Activated CD8-positive, alpha-beta memory T cell treated with anti-CD3 and anti-CD28 coated beads, Interleukin-2, amount 50 U/mL, for 1 hour (primary cell): ENCODE data around the gene MORC2.
A peak's percentile ranks its signal among the peaks of the same experiment; 100 is the strongest.

Experiments used
- DNase-seq: peaks from one replicate; pipeline ENCODE4 v3.0.0-alpha.2; 2020; ENCODE audit errors: extremely low read depth

Gene MORC2

DNA sequence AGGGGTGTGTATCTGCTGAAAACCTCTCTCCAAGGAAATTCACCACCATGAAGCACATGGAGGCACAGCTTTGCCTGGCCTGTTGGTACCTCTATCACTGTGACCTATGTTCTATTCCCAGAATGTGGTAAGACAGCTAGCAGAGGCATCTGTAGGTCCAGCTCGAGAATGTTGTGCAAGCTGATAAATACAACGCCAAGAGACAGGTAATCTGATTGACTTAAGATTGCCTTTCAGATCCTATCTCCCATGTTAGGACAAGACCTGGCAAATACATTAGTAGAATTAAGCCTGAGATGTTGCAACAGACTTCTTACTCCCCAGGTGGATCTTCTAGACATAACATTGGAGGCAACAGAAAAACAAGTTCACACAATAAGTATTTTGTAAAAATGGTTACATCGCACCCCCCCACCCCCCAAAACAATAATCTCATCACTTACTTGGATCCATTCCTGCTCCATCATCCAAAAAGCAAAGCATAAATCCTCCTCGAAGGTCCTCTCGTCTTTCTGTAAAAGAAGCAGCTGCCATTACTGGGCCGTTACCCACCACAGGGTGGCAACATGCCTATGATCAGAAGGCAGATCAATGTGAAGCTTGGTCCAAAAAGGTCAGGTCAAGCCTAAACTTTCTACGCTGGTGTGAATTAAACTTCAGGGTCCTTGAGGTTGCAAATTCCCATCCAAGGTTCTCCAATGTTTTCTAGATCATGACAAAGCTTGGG, 18.5 kb downstream of the MORC2 start:
- no peak for DNase-seq

DNA sequence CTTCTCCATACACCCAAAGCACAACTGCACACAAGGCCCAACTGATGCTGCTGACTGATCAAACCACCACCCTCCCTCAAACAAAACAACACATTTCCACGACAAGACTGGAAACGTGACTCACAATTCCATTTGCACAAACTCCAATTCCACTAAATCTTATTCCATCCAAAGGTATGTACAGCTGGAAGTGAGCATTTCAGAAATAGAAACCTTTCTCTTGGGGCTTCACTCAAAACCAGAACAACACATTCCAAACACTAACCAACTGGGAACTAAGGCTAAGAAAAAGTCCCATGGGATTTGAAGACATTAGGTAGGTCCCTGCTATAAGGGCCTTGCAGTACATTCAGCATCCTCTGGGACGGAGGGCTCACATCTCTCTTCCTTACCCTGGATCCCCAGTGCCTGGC, 19.6 kb downstream of the MORC2 start:
- DNase-seq: no peak

DNA sequence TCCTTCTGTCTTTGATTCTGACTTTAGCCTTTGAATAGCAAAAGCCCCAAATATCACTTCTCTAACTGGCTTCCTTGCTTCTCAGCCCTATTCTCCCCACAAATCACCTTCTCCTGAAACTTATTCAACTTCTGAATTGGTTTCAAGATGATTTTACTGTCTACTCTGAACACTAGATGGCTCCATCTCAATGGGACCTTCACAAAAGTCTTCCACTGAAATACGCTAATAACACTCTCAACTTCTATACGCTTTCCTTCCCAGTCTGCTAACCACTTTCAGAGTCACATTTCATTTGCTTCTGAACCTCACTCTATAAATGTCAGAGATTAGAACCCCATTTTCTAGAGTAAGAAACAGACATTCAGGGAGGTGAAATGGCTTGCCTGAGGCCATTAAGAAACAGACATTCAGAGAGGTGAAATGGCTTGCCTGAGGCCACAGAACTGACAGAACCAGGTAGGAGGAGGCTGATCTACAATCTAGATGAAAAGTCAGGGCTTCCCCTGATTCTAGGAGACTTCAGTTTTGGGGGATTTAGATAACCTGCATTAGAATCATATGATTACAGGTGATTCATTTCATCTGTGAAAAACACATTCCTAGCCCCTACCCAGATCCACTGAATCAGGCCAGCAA, 20.6 kb downstream of the MORC2 start:
- DNase-seq: no peak

DNA sequence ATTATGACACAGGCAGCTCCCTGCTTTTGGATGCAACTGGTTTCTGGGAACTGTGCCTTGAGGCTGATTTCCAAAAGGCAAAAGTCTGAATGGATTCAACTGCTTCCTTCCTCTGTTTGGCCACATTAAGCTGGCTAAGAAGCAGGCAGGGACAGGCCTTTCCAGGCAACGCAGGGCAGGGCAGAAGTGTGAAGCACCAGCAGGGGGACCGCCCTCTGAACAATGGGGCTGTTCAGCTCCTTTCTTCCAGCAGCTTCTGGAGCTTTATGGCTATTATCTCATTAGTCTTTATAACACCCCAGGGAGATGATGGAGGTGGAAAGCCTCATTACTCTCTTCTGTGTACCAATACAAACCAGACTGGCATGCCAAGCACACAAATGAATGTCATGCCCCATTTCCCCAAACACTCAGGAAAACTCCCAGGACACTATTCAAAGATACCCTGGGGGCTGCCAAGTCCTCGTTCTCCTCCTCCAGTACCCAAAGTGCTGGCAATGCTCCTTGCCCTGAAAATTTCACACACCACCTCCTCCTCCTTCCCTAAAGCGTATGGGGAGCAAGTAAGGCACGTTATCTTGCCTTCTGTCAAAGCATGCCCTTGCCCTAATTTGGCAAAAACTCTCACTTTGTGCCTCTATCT, 21.3 kb downstream of the MORC2 start:
- no peak for DNase-seq

DNA sequence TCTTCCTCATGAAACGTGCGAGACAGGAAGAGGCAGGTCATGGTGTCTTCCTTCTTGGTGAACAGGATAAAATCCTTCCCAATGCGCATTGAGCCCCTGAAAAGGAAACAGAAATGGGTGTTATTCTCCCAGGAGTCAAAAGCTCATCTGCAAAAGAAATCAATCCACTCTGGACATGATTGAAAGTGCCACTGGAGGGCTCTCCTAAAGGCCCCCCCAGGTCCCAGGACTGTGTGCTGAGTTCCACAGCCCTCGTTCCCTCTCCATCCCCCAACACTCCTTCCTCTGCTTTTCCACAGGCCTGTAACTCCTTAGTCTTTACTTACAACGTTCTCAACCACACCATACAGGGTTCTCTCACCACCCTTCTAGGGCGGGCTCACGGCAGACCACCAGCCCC, 22.2 kb downstream of the MORC2 start:
- no peak for DNase-seq

DNA sequence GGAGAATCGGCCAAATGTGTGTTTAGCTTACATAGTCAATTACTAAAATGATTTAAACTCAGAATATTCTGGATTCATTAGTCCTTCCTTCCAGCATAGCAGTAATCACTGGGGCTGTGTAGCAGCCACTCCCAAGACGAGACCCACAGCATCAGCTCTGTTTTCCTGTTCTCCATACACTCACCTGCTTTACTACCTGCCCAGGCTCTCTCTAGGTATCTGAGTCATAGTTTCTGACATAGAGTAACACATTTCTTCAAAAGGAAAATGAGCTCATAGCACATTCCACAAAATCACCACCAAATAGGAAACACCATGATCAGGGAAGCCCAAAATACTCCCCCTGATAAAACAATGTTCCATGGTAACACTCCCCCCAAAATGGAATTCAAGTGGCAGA, 22.9 kb downstream of the MORC2 start:
- DNase-seq: no peak

DNA sequence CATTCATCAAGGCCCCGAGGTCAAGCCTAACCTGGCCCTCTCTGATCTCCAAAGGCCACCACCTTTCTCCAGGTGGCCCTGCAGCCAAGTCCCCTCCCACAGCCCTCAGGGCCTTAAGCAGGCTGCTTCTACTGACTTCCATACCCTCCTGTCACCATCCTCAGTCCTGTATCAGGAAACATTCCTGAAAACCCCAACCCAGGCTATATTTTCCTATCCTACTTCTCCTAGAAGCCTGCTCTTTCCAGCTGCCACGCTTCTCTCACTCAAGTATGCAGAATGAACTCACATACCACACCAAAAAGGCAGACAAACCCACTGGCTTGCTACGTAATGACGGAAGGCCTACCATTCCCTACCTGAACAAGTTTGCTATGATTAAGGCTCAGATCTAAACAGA, 23.6 kb downstream of the MORC2 start:
- no peak for DNase-seq

DNA sequence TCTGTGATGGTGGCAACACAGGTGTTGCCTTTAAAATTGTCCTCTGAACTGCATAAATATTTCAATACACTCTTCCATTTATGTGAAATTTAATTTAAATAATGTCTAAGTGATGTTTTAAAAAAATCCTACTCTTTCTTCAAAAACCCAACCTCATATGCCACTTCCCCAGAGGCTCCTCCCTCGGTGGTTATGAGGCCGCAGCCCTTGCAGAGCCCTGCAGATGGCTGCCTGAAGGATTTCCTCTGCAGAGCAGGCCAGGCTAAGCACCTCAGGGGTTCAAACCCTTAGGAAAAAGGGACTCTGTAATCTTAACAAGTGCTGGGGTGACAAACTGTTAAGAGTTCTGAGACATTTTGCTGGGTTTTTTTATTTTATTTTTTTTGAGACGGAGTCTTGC, 25.2 kb downstream of the MORC2 start:
- peak; percentile 13 for DNase-seq

DNA sequence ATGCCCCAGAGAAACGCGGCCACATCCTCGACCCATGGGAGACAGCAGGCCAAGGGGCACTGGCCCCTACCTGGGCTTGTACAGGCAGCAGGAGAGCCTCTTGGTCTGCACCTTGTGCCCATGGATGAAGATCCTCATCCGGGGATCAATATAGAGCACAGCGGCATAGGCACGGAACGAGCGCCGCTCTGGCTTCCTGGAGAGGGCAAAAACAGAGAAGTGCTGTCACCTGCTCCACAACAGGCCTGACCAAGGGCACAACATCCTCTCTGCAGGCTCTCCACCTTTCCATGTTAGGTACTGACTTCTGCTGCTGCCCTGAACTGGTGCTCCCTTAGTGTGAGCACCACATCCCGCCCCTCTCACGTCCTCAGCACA, 27.2 kb downstream of the MORC2 start:
- no peak for DNase-seq

DNA sequence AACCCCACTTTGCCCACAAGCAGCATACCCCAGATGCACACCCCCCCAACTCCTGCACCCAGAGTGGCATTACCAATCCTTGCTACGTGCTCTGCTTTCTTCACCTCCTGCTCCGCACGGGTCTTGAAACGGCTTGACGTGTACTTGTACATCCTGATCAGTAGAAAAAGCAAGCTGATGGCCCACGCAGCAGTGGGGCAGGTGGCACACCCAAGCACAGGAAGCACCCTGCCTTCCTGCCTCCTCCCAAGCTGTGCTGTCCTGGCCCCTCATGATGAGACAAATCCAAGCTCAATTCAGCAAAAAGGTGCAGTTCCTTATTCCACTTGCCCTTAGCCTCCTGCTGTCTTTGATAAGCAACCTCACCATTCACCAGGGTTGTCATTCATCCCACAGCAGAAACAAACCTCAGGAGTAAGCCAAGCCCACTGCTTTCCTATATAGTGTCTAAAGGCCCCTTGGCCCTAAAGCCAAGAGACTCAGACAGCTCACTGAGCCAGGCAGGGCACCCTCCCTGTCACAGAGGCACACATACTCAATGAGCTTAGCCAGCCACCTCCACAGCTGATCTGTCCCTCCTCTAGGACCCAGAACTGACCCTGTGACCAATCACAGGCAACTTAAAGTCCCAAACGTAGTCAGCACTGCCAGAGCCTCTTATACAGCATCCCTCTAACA, 27.8 kb downstream of the MORC2 start:
- DNase-seq: peak; percentile 9

DNA sequence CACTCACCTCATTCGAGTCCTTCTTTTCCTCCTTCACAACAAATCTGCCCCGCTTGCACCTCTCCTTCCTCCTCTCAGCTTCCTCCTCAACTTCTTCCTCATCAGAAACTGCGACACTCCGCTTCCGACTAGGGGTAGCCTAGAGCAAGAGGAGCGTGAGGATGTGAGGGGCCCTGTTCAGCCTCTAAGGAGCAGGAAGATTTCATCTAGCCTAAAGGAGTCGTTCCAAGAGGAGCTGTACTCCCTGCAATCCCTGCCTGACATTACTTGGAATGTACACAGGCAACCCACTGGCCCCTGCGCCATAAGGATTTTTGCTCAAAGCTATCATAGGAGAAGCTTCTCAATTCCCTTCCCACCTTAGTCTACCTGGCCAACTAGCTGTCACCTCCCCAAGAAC, 34.5 kb downstream of the MORC2 start:
- DNase-seq: no peak

DNA sequence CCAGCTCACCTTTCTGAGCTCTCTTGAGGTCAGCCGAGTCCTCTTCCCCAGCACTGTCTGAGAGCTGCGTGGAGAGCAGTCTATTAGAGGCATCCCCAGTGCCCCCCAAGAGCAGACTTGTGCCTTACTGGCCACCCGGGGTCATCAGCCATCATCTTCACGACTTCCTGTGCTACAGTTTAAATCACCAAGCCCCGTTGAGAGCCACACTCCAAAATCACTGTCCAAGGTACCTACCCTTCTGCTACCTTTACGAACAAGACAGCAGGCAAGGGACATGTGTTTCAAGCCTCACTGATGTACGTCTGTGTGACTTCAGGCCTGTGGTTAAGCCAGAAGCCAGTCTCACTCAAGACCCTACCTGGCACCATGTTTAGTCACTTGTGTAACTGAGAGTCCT, 35.1 kb downstream of the MORC2 start:
- no peak for DNase-seq

DNA sequence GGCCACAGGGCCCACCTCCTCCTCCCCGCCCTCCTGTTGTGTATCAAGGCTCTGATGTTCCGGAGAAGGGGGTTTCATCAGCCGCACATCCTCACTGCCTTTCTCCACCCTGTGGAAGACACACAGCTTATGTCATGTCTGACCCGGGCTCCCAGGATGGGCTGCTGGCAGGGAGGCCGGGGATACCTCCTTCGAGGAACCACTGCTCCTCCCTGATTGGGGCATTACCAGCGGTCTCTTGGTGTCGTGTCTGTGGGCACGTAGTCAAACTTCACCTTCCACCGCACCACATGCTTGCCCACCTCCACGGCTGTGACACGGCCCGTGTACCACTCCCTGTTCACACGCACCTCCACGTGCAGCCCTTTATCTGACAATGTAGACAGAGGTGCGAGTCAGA, 35.9 kb downstream of the MORC2 start:
- DNase-seq: no peak

DNA sequence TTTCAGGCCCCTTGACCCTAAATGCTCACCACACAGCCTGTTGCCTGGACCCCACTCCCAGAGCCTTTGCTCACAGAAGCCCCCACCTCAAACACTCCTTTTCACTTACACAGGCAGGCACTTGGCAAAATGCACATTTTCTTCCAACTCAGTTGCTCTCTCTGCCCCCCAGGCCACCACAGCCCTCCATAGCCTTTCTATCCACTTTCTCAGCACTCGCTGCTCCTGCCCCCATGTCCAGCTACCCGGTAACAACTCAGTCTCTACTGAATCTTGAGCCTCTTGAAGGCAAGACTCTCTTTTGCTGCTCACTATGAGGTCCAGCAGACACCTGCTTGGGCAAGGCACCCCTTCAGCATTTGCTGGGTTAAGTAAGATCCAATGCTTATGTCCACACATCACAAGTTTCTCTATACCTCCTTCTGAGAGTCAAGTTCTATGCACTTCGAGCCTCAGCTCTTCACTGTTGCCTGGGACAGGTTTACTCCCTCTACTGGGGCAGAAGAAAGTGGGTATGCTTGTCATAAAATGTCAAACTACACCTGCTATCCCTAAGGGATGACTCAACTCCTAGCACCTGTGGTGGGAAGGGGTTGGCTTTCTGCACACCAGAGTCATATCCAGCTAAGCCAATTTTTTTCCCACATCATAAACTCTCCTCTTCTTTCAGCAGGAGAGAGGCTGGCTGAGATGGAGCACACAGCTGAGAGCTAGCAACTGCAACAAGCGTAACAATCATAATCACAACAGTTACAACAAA, 36.9 kb downstream of the MORC2 start:
- no peak for DNase-seq

DNA sequence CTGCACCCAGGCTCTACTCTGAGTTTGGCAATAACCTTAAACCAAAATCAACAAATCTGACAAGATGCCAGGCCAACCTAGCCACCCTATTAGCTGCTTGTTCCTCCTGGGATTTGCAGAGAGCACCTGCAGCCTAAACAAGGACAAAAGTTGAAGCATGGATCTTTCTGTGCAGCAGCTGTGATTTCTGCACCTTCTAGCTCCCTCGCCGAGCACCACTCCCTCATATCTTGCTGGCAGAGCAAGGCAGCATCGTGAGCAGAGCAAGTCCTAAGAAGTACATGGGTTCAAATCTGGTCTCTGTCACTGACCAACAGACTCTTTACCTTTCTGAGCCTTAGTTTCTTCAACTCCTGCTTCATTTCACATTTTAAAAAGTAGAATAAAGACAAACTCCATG, 38.3 kb downstream of the MORC2 start:
- DNase-seq: no peak

DNA sequence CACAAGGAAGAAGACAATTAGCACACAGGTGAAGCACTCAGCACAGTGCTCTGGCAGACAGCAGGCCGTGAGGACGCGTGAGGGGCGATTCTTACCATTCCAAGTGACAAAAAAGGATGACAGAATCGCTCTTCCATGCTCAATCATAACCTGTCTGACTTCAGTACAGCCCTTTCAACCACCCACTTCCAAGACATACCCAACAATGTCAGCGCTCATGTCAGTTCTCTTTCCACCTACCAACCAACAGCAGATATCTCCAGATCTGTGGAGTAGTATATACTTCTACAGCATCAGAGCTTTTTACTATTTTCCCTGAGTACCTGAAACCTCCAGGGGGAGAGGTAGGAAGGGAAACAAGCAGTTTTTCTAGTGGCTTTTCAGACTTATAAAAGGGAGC, 40.2 kb downstream of the MORC2 start:
- no peak for DNase-seq

DNA sequence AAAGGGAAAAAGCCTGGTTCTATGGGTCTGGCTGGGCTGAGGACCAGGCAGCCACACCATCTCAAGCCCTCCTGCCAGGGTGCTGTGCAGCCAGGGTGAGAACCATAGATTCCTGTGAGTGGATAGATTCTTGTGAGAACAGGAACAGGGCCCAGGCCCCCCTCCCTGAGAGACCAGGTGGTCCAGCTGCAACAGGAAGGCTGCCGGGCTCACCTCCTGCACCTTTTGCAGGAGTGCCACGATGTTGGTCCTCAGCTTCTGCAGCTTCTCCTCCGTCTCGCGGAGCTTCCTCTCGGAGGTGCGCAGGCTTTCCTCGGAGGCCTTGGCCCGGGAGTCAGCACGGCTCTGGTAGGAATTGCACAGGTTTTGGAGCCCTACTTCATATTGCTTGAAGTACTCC, 40.8 kb downstream of the MORC2 start:
- DNase-seq: no peak

DNA sequence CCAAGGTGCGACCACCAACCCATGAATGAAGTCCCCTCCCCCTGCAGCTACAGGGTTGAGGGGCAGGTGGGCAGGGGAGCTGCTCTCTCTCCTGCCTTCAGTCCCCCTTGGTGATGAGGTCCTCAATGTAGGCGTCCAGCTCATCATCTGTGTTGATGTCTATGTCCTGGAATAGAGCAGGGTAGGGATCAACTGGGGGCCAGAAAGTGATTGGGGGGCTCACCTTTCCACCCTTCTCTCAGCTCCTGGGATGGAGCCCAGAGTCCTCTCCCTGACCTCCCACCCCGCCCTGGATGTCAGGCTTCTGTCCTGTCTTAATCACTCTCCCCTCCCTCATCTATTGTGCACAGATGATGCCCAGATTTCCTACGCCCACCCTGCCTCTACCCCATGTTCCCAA, 41.9 kb downstream of the MORC2 start:
- DNase-seq: no peak

DNA sequence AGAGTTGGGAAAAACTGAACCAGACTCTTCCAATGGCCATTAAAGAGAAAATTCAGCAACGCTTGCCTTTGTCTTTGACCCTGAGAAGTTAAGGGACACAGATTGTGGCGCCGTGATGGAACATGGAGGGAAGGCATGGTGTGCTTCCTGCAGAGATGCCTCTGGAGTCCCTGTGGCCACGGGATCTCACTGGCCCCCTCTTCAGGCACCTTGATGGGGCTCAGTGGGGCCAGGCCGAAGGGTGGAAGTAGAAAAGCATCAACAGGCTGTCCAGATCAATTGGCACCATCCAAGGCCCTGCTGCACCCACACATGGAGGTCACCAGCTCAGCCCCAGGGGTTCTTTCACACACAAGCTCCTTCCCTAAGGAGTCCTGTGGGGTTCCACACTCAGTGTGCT, 42.9 kb downstream of the MORC2 start:
- no peak for DNase-seq

DNA sequence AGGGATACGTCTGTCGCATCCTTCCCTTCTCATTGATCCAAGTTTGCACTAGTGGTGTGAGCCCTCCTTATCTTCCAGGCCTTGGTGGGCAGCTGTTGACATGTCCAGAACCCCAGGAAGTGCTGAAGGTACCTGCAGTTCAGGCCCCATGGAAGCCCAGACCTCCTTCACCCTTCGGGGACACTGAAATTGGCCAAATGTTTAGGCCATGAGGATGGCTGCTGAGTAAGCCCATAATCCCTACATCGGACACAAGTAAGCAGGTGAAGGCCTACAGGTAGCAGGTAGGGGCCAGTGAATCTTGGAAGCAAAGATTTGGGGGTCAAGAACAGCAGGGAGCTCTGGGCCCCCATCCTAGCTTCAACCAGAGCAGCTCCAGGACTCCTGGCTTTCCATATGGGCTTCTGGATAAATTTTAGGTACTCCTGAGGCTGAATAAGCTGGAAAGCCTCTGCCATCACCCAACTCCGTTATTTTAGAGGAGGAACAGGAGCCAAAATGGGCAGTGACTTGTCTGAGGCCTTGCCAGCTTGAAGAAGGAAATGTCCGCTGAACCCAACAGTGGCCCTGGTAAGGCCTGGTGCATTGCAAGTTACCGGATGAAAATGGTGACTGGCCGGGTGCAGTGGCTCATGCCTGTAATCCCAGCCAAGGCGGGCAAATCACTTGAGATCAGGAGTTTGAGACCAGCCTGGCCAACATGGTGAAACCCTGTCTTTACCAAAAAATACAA, 45.2 kb downstream of the MORC2 start:
- DNase-seq: no peak

DNA sequence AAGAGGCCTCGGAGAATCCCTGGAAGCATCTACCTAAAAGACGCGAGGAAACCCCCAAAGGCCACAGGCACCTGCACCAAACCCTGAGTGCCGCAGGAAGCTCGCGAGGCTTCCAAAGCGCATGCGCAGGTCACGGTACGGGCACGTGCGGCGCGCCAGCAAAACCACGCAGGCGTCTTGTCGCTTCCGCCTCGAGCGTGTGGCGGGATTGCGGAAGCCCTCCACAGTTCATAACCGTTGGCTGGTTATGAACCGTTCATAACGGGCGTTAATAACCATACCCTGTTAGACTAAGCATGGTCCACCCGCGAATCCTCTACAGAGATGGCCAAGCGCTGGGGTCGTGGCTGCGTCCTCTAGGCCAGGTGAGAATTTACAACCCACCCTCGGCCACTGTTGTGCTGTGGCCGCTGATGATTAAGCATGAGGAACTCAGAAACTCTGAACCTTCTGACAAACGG, 46.4 kb downstream of the MORC2 start:
- peak; percentile 57 for DNase-seq
